ENCODE measurements around the gene PTRHD1.
"Not testable (repeated sequence)": the region's sequence is repeated elsewhere in the genome, so short reads cannot be mapped to it uniquely, and the experiment has no call there.

PTRHD1 gene

GRCh38 chr2:24837996-24838513 lies 44.9 kb upstream of the PTRHD1 start:
- no peaks in the 10 kb centered on the region for H3K27me3 ChIP-seq (ENCODE audit: insufficient read depth, low read length, poor library complexity)
- no peaks in the 10 kb centered on the region for H3K9me3 ChIP-seq (ENCODE audit: insufficient read depth, low read length, severe bottlenecking)
- DNase-seq (no peak), ATAC-seq (ENCODE audit: insufficient read depth, low read depth) (no peak)
- H3K4me3 ChIP-seq (ENCODE audit: low read depth in 1 of 2, low read length in 2 of 2): no peak overlapping the region
- no peak overlapping the region for H3K9ac ChIP-seq (ENCODE audit: low read depth, low read length)
- no peaks in the 10 kb centered on the region for H3K4me1 ChIP-seq (ENCODE audit: insufficient read depth, low read length)
- peaks cover 86% of the 10 kb centered on the region for H3K36me3 ChIP-seq (ENCODE audit: insufficient read depth, low read length)
- TF ChIP-seq EZH2 (IDR thresholded peaks at IDR 0.05; ENCODE audit: borderline replicate concordance, low read depth, low read length, severe bottlenecking): no peak
- no peak for TF ChIP-seq CTCF (IDR thresholded peaks at IDR 0.05; ENCODE audit: borderline replicate concordance, extremely low read depth, low read length, poor library complexity, severe bottlenecking)
- H3K27ac ChIP-seq (ENCODE audit: low read length): no peak overlapping the region
- peaks cover 4% of the 10 kb centered on the region; the same call in 1 of the 2 replicates for H4K20me1 ChIP-seq (ENCODE audit: insufficient read depth, low read length)
- no peak overlapping the region for H2AFZ ChIP-seq (ENCODE audit: low read depth, low read length)
- H3K4me2 ChIP-seq (ENCODE audit: insufficient read depth, low read length): no peak overlapping the region
- no peaks in the 10 kb centered on the region for H3K79me2 ChIP-seq (ENCODE audit: insufficient read depth, low read length)

- no peaks in the 10 kb centered on the region for H3K27me3 ChIP-seq (ENCODE audit: insufficient read depth, low read length, poor library complexity)
- peaks cover 7% of the 10 kb centered on the region for H4K20me1 ChIP-seq (ENCODE audit: insufficient read depth, low read length)
- ATAC-seq (ENCODE audit: insufficient read depth, low read depth) (no peak), DNase-seq (no peak)
- no peak overlapping the region for H3K9ac ChIP-seq (ENCODE audit: low read depth, low read length)
- no peak overlapping the region for H3K4me3 ChIP-seq (ENCODE audit: low read depth in 1 of 2, low read length in 2 of 2)
- no peaks in the 10 kb centered on the region for H3K4me1 ChIP-seq (ENCODE audit: insufficient read depth, low read length)
- no peak overlapping the region for H2AFZ ChIP-seq (ENCODE audit: low read depth, low read length)
- H3K36me3 ChIP-seq (ENCODE audit: insufficient read depth, low read length): peaks cover 83% of the 10 kb centered on the region
- no peak overlapping the region for H3K27ac ChIP-seq (ENCODE audit: low read length)
- TF ChIP-seq CTCF (IDR thresholded peaks at IDR 0.05; ENCODE audit: borderline replicate concordance, extremely low read depth, low read length, poor library complexity, severe bottlenecking) (no peak), EZH2 (IDR thresholded peaks at IDR 0.05; ENCODE audit: borderline replicate concordance, low read depth, low read length, severe bottlenecking) (no peak)
- H3K4me2 ChIP-seq (ENCODE audit: insufficient read depth, low read length): no peak overlapping the region
- H3K79me2 ChIP-seq (ENCODE audit: insufficient read depth, low read length): no peaks in the 10 kb centered on the region
- H3K9me3 ChIP-seq (ENCODE audit: insufficient read depth, low read length, severe bottlenecking): no peaks in the 10 kb centered on the region
These were observed 43.5 kb upstream of the PTRHD1 start for GRCh38 chr2:24836706-24837105.

GRCh38 chr2:24836206-24836605 lies 43.0 kb upstream of the PTRHD1 start:
- H3K4me3 ChIP-seq (ENCODE audit: low read depth in 1 of 2, low read length in 2 of 2): no peak overlapping the region
- no peak overlapping the region for H3K4me2 ChIP-seq (ENCODE audit: insufficient read depth, low read length)
- no peaks in the 10 kb centered on the region for H3K79me2 ChIP-seq (ENCODE audit: insufficient read depth, low read length)
- H3K27ac ChIP-seq (ENCODE audit: low read length): no peak overlapping the region
- no peak overlapping the region for H3K9ac ChIP-seq (ENCODE audit: low read depth, low read length)
- DNase-seq (no peak), ATAC-seq (ENCODE audit: insufficient read depth, low read depth) (no peak)
- H2AFZ ChIP-seq (ENCODE audit: low read depth, low read length): no peak overlapping the region
- no peaks in the 10 kb centered on the region for H3K27me3 ChIP-seq (ENCODE audit: insufficient read depth, low read length, poor library complexity)
- TF ChIP-seq EZH2 (IDR thresholded peaks at IDR 0.05; ENCODE audit: borderline replicate concordance, low read depth, low read length, severe bottlenecking) (no peak), CTCF (IDR thresholded peaks at IDR 0.05; ENCODE audit: borderline replicate concordance, extremely low read depth, low read length, poor library complexity, severe bottlenecking) (no peak)
- peaks cover 81% of the 10 kb centered on the region for H3K36me3 ChIP-seq (ENCODE audit: insufficient read depth, low read length)
- no peaks in the 10 kb centered on the region for H3K4me1 ChIP-seq (ENCODE audit: insufficient read depth, low read length)
- no peaks in the 10 kb centered on the region for H3K9me3 ChIP-seq (ENCODE audit: insufficient read depth, low read length, severe bottlenecking)
- H4K20me1 ChIP-seq (ENCODE audit: insufficient read depth, low read length): peaks cover 4% of the 10 kb centered on the region

GRCh38 chr2:24835411-24835810 lies 42.2 kb upstream of the PTRHD1 start:
- H2AFZ ChIP-seq (ENCODE audit: low read depth, low read length); H3K4me1 ChIP-seq (ENCODE audit: insufficient read depth, low read length); H3K9ac ChIP-seq (ENCODE audit: low read depth, low read length); ATAC-seq (ENCODE audit: insufficient read depth, low read depth); H4K20me1 ChIP-seq (ENCODE audit: insufficient read depth, low read length); H3K4me3 ChIP-seq (ENCODE audit: low read depth in 1 of 2, low read length in 2 of 2); H3K9me3 ChIP-seq (ENCODE audit: insufficient read depth, low read length, severe bottlenecking); DNase-seq; H3K27ac ChIP-seq (ENCODE audit: low read length); H3K27me3 ChIP-seq (ENCODE audit: insufficient read depth, low read length, poor library complexity); H3K79me2 ChIP-seq (ENCODE audit: insufficient read depth, low read length); H3K4me2 ChIP-seq (ENCODE audit: insufficient read depth, low read length): not testable (repeated sequence)
- peaks cover 81% of the 10 kb centered on the region for H3K36me3 ChIP-seq (ENCODE audit: insufficient read depth, low read length)

Data from DND-41 (cell line).